Mononuclear cell (primary cell): ENCODE data around the gene INPP5A. TPM values are rescaled to one million over a fixed set of nuclear protein-coding genes. Genes with fewer than 3 reads are reported as not detected.
"Not testable (repeated sequence)": the region's sequence is repeated elsewhere in the genome, so short reads cannot be mapped to it uniquely, and the experiment has no call there.

Experiments used
- H3K27me3 ChIP-seq: 2 replicates; pipeline ENCODE4 v1.6.0; 2011; ENCODE audit warnings: low read length, control low read depth; ENCODE audit not compliant: insufficient read depth
- H3K4me1 ChIP-seq: 2 replicates; pipeline ENCODE4 v1.5.1; 2011; ENCODE audit warnings: mild to moderate bottlenecking, low read length, control low read depth; ENCODE audit not compliant: insufficient read depth
- H3K4me3 ChIP-seq: 2 replicates; pipeline ENCODE4 v1.5.1; 2011; ENCODE audit warnings: mild to moderate bottlenecking, low read length, moderate library complexity
- H3K9me3 ChIP-seq: 2 replicates; pipeline ENCODE4 v1.5.1; 2011; ENCODE audit warnings: low read depth, mild to moderate bottlenecking, control low read depth, low read length
- total RNA-seq: library from RNA; depleted of rRNA; stranded (reverse); fragments of >200 nt; gene quantifications from one replicate; pipeline ENCODE4 v1.2.3, GENCODE V29; 2012

Gene INPP5A
- total RNA-seq, 1 donor = 18.6 TPM

DNA sequence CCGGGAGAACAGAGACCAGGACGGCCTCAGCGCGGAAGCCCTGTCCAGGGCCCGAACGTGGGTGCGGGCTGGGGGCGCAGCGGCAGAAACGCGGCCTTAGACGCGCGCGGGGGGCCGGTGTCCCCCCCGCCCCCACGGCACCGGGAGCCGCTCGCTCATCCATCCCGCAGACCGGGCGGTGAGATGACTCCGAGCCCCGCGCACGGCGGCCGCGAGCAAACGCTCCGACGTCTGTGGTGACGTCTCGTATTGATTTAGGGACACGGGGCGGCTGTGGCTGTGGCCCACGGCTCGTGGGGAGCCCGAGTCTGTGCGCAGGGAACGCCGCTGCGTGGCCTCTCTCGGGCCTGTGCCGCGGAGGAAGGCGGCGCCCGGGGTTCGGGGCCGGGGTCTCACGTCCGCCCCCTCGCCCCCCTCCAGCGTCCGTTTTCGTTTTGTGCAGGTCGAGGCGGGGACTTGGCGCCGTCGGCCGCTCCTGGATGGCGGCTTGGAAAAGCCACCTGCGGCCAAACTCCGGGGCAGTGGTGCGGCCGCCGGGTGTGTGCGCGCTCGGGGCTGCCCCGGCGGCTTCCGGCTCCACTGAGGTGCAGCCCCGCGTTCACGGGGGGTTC is 249.4 kb downstream of the INPP5A start:
- H3K27me3 ChIP-seq = peaks cover 23% of the 10 kb centered on the region
- H3K9me3 ChIP-seq = no peaks in the 10 kb centered on the region
- no peaks in the 10 kb centered on the region for H3K4me1 ChIP-seq
- no peak overlapping the region for H3K4me3 ChIP-seq

DNA sequence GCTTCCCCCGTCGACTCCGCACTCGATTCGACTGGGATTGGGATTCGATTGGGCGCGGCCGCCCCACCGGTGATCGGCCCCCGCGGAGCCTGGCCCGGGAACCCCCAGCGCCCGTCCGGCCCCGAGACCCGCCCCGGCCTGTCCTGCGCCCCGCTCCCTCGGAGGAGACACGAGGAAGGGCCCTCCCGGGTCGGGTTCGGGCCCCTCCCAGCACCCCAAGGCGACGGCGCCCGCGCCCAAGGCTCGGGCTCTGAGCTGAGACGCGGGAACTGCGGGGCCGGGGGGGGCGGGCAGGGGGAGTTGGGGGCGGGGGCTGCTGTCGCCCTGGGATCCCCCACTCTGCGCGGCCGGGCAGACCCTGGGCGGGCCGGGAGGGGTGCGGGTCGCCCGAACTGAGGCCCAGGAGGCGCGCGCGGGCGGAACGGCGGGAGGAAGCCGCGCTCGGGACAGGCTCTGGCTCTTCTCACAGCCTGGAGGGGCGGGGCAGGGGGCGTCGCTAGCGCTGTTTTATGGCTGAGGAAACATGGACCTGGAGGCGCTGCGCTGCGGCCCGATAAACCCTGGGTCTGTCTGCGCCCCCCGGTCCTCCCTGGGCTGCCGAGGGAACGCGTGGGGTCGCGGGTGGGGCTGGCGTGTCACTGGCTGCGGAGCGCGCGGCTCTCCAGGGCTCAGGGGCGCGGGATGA is 250.1 kb downstream of the INPP5A start:
- Histone ChIP-seq H3K9me3 (no peaks in the 10 kb centered on the region), H3K27me3 (peaks cover 23% of the 10 kb centered on the region), H3K4me1 (no peaks in the 10 kb centered on the region)

DNA sequence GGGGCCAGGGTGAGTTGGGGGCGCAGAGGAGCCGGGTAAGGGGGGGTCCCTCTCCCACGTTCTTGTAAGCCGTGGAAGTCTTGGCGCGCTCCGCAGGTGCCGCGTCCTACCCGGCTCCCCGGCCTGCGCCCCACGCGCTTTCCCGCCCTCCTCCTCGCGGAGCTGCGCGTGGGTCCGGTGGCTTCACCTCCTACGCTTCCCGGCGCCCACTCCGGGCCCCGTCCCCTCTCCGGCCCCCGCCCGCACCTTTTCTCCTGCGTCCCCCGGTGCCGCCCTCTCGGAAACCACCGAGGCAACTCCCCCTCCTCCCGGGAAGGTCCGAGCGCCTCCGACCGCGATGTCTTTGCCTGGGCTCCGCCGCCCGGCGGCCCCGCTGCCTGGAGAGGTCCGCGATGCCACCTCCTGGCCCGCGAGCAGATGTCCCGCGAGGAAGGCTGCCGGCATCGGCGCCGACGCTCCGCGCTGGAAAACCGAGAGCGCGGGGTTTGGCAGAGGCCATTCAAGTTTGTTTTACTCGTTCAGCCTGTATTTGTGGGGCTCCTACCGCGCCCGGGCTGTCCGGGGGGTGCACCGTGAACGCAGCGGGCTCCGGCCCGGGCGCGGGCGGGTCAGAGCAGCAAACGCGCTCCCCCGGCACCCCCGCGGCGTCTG is 250.7 kb downstream of the INPP5A start:
- H3K4me3 ChIP-seq = no peak overlapping the region
- peaks cover 20% of the 10 kb centered on the region for H3K27me3 ChIP-seq
- no peaks in the 10 kb centered on the region for H3K9me3 ChIP-seq
- H3K4me1 ChIP-seq = no peaks in the 10 kb centered on the region

More for the DNA sequence above, 250.1 kb downstream of the INPP5A start:
- H3K4me3 ChIP-seq = no peak overlapping the region

DNA sequence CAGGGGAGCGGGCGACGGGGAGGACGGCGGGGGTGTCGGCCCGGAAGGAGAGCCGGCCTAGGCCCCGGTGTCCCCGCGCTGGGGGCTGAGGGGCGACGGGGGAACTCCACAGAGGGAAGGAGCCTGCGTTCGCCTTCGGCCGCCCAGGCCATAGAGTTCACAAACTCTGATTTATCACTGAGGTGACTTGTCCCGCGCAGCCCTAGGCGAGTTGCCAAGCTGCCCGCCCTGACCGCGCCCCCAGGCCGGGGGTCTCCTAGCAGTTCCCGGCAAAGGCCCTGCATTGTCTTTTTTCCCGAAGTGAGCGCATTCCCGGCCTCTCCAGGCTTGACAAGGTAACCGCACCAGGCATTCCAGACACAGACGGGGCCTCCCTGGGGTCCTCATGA is 251.2 kb downstream of the INPP5A start:
- Histone ChIP-seq H3K27me3 (peaks cover 15% of the 10 kb centered on the region), H3K4me1 (no peaks in the 10 kb centered on the region)

DNA sequence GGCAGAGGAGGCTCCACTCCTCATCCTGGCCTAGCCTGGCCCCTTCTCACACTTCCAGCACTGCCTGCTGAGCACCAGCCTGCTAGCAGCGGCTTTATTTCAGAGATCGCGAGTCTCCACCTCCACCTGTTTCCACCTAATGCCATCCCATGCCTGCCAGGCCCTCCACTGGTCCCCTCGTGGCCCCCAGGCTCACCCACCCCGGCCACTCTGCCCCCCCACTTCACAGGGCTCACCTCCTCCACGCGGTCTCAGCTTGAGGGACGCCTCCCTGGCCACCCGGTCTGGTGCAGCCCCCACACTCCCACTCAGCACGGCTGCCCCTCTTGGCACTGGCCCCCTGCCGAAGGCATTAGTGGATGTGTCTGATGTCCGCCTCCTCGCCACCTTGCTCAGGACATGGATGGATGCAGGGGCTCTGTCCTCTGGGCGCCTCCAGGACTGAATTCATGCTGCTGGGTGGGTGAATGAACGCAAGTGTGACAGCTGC is 252.1 kb downstream of the INPP5A start:
- Histone ChIP-seq H3K27me3 (peaks cover 9% of the 10 kb centered on the region), H3K4me1 (no peaks in the 10 kb centered on the region), H3K9me3 (no peaks in the 10 kb centered on the region), H3K4me3 (no peak overlapping the region)

More for the DNA sequence above, 251.2 kb downstream of the INPP5A start:
- no peak overlapping the region for H3K4me3 ChIP-seq
- H3K9me3 ChIP-seq = no peaks in the 10 kb centered on the region

DNA sequence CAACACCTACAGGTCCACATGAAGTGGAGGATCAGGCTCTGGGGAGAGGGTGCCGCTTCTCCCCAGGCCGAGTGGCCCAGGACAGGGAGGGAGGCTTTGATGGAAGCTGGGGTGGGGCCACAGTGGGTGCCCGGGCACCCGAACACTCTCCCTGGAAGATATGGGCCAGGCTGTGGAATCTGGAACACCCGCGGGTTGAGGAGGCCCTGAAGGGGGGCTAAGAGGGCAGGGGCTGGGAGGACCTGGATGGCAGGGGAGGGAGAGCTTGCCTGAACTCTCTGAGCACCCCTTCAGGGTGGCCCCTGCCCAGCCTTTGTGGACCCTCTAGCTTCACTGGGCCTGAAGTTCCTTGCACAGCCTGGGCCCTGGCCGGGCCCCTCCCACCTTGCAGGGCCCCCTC is 252.9 kb downstream of the INPP5A start:
- peaks cover 9% of the 10 kb centered on the region for H3K27me3 ChIP-seq
- H3K9me3 ChIP-seq = no peaks in the 10 kb centered on the region
- no peak overlapping the region for H3K4me3 ChIP-seq
- H3K4me1 ChIP-seq = no peaks in the 10 kb centered on the region

DNA sequence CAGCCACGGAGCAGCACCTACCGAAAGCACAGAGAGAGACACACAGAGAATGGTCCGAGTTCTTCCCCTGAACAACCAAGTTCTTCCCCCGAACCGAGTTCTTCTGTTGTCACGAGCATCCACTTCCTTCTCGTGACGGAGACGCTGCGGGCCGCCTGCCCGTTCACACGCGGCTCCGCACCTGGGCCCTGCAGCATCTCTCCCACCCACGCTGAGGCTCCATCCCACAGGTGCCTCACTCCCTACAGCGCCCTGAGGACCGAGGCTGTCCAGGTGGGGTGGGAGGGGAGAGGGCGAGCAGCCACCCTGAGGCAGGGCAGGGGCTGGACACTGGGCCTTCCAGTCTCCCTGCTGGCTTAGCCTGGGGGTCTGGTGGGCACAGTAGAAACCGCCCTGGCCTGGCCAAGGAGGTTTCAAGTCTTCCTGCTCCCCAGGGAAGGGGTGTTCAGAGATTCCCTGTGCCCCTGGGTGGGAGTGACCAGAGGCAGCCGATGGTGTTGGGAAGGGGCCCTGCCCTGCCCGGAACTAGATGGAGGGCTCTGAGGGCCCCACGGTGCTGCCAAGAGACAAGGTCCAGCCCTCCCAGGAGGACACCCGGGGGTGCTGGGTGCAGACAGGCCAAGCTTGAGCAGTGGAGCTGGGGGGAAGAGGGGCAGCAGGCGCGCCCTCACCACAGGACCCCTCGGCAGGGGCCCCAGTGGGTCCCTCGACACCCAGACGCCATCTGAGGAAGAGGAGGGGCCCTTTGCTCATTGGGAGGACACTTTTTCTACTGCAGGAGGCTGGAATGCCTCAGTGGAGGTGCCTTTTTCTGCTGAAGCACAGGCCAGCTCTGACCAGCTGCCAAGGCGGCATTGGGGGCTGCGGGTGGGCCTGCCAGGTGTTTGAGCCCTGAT is 253.6 kb downstream of the INPP5A start:
- H3K4me1 ChIP-seq = no peaks in the 10 kb centered on the region
- H3K27me3 ChIP-seq = peaks cover 9% of the 10 kb centered on the region
- H3K9me3 ChIP-seq = no peaks in the 10 kb centered on the region
- no peak overlapping the region for H3K4me3 ChIP-seq

DNA sequence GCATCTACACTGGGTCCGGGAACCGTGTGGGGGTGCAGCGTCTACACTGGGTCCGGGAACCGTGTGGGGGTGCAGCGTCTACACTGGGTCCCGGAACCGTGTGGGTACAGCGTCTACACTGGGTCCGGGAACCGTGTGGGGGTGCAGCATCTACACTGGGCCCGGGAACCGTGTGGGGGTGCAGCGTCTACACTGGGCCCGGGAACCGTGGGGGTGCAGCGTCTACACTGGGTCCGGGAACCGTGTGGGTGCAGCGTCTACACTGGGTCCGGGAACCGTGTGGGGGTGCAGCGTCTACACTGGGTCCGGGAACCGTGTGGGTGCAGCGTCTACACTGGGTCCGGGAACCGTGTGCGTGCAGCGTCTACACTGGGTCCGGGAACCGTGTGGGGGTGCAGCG is 254.5 kb downstream of the INPP5A start:
- H3K9me3 ChIP-seq, H3K4me3 ChIP-seq, H3K27me3 ChIP-seq, H3K4me1 ChIP-seq: not testable (repeated sequence)

DNA sequence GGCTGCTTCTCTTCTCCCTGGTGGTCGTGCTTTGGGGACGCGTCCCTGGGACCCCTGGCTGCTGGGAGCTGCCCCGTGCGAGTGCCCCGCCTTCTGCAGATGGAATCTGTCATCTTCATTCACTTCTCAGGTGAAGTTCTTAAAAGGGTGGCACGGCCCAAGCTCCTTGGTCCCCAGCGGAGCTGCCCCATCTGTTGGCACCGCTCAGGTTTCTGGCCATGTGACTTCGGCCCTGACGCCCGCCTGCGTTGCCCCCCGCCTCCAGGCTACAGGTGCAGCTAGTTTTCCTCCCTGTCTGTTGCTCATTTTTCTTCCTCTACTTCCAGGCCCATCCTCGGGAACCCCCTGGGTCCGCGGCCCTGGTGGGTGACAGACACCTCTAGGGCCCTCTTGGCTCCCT is 255.2 kb downstream of the INPP5A start:
- no peaks in the 10 kb centered on the region for H3K9me3 ChIP-seq
- H3K27me3 ChIP-seq = peaks cover 3% of the 10 kb centered on the region
- H3K4me1 ChIP-seq = no peaks in the 10 kb centered on the region
- no peak overlapping the region for H3K4me3 ChIP-seq

DNA sequence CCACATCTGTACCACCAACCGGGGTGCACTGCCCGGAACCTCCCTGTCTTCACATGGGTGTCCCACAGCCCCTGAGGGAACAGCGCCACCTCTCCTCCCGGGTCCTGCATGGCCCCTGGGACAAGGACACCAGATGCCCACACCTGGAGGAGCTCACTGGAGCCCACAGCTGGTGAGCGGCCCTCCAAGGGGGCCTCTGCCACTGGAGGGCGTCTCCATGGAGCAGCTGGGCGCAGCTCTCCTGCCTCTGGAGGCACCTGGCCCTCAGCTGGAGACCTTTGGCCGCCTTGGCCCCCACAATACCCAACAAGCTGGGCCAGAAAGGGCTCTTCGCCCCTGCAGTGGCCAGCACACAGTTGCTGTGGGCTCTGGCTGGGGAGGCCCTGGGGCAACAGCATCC is 255.6 kb downstream of the INPP5A start:
- Histone ChIP-seq H3K4me3 (no peak overlapping the region), H3K9me3 (no peaks in the 10 kb centered on the region), H3K4me1 (no peaks in the 10 kb centered on the region), H3K27me3 (peaks cover 3% of the 10 kb centered on the region)

DNA sequence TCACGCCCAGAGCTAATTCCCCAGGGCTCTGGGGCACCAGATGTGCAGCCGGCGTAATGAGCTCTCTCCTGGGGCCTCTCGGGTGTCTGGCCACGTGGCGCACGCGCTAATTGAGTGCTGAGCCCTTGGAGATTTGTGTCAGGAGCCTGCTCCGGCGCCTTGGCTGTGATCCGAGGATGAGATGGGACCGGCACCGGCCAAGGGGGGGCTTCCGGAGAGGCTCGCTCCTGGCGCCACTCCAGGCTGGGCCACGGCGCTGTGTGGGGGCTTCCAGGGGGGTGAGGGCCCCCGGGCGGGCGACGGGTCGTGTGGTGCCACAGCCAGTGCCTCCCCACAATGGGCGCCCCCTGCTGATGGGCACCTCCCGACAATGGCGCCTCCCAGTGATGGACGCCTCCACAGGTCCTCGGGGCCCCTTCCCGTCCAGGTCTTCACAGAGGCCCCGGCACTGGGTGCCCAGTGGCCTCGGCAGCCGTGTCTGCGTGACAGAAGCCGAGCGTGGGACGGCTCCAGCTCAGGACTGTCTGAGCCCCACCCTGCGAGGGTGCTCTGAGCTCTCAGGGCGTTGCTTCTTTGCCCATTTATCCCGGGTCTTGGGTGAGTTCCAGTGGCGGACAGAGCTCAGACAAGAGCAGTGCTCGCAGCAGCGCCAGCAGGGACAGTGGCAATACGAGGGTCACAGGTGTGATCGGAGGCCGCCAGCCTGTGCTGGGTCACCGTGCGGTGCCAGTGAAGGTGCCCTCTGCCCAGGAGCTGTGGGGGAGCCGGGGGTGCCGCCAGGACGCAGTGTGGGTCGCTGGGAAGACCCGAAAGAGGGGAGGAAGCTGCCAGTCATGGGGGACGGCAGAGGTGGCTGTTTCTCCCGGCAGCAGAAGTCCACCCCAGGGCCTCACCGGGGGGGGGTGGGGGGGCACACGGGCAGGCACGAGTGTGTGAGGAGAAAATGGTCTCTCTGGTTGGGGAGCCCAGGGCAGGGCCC is 256.6 kb downstream of the INPP5A start:
- Histone ChIP-seq H3K9me3 (no peaks in the 10 kb centered on the region), H3K4me1 (no peaks in the 10 kb centered on the region)

DNA sequence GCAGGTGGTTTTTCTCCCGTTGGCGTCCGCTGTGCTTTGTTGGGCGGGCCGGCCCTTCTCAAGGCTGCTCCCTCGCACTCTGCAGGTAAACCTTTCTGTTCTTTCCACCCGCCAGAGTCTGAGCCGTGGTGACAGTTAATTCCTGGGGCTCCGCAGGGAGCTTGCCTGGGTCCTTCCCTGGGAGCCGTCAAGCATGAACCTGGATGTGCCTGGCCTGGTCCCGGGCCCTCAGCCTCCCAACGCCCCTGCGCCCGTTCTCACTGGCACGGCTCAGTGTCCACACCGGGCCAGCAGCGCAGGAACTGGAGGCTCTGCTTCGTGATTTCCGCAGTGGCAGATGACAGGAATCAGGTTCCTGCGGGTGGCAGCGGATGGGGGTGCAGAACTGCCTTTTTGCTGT is 259.3 kb downstream of the INPP5A start:
- H3K4me3 ChIP-seq = no peak overlapping the region
- H3K9me3 ChIP-seq = no peaks in the 10 kb centered on the region
- H3K27me3 ChIP-seq = no peaks in the 10 kb centered on the region
- H3K4me1 ChIP-seq = no peaks in the 10 kb centered on the region

More for the DNA sequence above, 256.6 kb downstream of the INPP5A start:
- Histone ChIP-seq H3K4me3 (no peak overlapping the region), H3K27me3 (peaks cover 1% of the 10 kb centered on the region)

DNA sequence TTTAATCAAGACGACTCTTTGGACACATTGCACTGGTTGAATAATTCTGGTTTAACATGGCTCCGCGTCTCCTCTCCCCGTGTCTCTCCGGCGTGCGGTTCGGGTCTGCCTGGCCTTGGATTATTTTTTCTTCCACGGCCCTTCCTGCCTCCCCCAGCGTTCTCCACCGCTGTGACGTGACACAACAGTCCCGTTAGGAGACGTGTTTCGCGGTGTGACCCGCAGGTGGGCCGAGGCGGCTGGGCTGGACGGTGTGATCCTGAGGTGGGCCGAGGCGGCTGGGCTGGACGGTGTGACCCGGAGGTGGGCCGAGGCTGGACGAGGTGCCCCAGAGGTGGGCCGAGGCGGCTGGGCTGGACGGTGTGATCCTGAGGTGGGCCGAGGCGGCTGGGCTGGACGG is 260.4 kb downstream of the INPP5A start:
- H3K4me1 ChIP-seq, H3K9me3 ChIP-seq, H3K4me3 ChIP-seq, H3K27me3 ChIP-seq: not testable (repeated sequence)

DNA sequence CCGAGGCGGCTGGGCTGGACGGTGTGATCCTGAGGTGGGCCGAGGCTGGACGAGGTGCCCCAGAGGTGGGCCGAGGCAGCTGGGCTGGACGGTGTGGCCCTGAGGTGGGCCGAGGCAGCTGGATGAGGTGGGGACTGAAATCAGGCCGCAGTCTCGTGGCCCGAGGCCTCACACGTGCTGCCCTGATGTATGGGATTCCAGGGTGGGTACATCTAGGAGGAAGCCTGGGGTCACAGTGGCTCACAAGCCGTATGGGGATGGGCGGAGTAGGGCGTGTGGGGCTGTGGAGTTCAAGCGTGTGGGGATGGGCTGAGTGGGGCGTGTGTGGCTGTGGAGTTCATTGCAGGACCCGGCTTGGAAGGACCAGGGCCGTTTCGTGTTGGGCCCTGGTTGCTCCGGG is 260.8 kb downstream of the INPP5A start:
- H3K27me3 ChIP-seq = no peaks in the 10 kb centered on the region
- H3K4me3 ChIP-seq = no peak overlapping the region
- no peaks in the 10 kb centered on the region for H3K9me3 ChIP-seq
- H3K4me1 ChIP-seq = no peaks in the 10 kb centered on the region
